ENCODE data around the gene LRSAM1. TPM values are rescaled to one million over a fixed set of nuclear protein-coding genes. Genes with fewer than 3 reads are reported as not detected.

Gene LRSAM1
- total RNA-seq, 1 experiment from 2014 or later, result 19.0 TPM

DNA sequence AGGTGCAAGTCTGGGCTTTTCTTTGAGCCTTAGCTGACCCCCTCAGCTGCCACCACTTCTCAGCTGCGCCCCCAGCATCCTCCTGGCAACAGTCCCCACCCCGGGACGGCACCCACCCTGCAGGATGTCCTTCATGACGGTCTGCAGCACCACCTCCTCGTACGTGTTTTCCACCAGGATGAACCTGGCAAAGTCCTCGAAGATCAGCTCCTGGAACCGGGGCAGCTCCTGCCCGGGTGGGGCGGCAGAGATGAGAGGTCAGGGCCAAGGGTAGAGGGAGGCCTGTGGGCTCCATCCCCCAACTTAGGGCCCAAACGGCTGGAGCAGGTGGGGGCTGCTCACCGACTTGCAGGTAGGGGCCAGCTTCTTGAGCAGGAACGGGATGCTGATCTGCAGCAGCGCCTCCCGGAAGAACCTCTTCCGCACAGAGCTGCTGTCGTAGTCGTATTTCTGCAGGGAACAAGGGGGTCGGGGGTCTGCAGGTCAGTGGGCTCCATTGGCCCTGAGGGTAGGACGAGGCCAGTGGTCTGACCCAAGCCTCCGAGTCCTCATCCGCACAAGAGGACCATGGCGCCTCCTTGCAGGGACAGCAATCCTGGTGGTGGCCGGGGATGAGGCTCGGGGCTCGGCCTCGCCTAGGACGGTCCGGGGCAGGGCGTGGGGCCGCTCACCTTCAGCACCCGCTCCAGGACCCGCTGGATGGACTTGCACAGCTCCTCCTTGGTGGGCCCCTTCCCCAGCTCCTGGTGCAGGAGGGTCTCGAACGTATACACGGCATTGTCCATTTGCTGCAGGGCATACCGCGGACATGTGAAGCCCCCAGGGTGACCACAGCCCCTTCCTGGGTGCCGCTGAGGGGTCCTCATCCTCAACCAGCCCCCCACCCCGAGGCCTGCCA lies 56.7 kb downstream of the LRSAM1 start:
- no peak for DNase-seq (ENCODE audit: extremely low read depth, low read depth)

- no peak for DNase-seq (ENCODE audit: extremely low read depth, low read depth)
Measured at GRCh38 chr9:127508901-127509260, 57.6 kb downstream of the LRSAM1 start.

DNA sequence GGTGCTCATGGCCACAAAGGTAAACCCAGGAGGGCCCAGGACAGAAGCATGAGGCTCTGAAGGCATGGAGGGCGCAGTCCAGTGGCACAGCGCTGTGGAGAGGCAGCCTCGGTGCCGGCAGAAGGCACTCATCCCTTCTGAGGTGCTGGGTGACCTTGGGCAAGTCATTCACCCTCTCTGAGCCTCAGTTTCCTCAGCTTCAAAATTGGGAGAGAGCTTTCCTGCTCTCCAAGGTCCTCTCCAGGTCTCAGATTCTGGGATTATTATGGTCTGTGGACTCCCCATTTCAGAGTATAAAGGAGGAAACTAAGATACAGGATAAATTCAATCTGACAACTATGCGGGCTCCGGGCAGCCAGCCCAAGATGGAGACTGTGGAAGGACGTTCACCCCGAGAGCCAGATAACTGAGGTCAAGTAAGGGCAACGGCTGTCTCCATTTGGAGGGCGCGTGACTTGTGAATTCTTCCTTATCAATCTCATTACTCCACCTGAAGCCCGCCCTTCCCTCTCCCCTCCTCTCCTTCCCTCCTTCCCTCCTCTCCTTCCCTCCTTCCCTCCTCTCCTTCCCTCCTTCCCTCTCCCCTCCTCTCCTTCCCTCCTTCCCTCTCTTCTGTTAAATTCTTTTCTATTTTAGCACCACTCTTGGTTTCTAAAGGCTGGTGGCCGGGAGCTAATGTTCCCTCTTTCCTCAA lies 58.1 kb downstream of the LRSAM1 start:
- DNase-seq (ENCODE audit: extremely low read depth, low read depth), result no peak

DNA sequence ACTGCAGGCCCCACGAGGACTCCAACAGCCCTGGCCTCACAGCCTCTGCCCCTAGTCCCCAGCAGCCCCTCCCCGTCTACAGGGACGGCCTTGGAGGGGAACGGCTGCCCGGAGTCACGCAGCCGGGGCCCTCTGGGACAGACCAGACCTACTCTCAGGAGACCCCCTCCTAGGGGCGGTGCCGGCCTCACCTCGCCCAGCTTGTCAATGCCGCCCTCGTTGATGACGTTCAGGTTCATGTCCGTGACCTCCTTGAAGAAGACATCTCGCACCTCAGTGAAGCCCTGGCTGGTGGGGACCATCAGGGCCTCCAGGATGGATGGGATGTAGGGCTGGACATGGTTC lies 58.6 kb downstream of the LRSAM1 start:
- DNase-seq (ENCODE audit: extremely low read depth, low read depth), result no peak

DNA sequence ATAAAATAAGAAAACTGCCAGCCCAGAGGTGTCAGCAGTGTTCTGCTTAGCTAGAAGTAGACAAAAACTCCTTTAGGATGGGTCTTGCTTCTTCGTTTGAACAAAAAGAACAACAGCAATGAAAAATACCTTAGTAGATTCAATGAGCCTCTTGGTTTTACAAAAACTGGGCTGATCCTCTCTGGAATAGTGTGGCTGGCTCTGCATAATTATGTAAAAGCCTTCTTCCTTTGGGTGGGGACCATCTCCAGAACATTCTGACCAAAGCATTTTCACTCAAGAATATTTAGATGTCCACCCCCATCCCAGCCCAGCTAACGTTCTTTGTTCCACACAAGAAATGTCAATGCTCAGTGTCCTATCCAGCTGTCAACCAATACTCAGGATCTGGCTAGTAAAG lies 63.2 kb downstream of the LRSAM1 start:
- DNase-seq (ENCODE audit: extremely low read depth, low read depth), result no peak

GRCh38 chr9:127516835-127517607 lies 65.7 kb downstream of the LRSAM1 start:
- DNase-seq (ENCODE audit: extremely low read depth, low read depth), result no peak

GRCh38 chr9:127517620-127518019 lies 66.3 kb downstream of the LRSAM1 start:
- DNase-seq (ENCODE audit: extremely low read depth, low read depth), result no peak

DNA sequence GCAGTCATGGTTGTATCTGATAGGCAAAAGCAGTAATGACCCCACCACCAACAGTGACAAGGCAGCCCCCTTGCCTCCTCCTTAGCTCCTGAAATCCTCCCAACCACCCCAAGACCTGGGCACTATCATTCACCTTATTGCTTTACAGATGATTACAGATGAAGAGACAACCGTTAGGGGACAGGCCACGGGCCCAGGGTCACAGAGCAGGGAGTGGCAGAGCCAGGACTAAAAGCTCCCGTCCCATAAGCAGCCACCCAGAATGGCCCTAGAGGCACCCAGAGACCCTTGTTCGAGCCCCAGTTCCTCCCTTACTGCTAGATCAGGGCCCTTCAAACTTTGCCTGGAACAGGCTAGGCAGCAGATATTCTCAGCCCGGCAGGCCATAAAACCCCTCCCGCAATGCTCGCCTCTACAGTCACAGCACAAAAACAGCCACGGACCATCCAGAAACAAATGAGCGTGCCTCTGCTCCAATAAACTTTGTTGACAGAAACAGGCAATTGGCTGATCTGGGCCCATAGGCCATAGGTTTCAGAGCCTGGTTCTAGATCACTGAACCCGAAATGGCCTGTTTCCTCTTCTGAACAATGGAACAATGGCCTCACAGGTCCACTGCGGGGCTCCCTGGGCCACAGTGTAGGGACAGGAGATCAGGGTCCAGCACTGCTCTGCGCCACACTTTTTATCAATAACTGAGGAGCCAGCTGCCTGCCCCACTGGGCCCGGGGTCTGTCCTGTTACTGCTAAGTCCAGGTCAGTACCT lies 67.0 kb downstream of the LRSAM1 start:
- no peak for DNase-seq (ENCODE audit: extremely low read depth, low read depth)

GRCh38 chr9:127519301-127520166 lies 68.2 kb downstream of the LRSAM1 start:
- no peak for DNase-seq (ENCODE audit: extremely low read depth, low read depth)

DNA sequence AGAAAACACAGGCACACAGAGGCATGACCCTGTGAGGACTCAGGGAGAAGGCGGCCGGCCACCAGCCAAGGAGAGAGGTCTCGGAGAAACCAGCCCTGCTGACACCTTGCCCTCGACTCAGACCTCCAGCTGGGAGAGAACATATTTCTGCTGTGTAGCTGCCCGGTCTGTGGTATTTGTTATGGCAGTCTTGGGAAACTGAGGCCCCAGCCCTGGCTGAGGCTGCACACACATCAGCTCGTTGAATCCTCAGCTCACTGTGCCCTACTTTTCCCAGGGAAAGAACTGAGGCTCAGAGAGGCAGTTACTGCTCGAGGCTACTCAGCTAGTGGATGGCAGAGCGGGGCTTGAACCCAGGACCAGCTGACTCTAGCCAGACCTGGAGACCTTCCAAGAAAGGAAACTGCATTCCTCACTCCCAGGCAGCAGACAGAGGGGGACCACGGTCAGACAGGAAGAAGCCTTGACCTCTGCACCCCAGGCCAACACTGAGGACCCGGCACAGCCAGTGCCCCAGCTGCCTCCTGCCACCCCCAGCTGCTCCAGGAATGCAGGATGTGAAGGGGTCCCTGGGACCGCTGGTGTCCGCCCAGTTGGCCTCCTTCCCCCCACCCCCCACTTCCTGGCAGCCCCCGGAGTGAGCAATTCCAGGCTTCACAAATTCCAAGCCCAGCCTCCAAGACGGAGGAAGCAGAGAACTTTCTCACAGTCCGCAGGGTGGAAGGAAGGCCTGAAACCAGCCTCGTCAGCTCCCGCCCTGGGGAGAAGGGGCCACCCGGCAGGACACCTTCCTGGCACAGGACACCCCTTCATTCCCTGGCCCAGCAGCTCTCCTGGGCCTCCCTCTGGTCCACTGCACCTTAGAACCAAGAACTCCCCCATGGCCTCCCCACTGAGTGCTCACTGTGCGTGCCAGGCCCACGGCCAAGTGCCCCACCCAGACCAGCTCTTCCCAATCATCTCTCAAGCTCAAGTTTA lies 69.9 kb downstream of the LRSAM1 start:
- DNase-seq (ENCODE audit: extremely low read depth, low read depth), result no peak

DNA sequence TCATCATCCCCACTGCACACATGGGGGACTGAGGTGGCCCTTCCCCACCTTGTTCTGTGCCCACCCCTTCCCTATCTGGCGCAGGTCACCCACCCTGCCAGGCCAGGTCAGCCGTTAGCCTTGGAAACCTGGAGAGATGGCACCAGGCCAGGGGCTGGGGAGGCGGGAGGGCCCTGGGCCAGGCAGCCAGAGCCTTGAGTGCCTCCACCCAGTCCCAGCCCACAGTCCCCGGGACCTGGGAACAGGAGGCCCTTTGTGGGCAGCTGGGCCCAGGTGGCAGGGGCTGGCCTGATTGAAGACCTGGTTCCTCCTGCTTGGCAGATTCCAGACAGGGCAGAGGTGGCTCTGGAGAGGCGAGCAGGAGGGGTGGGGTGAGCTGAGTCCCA lies 70.6 kb downstream of the LRSAM1 start:
- DNase-seq (ENCODE audit: extremely low read depth, low read depth), result no peak

DNA sequence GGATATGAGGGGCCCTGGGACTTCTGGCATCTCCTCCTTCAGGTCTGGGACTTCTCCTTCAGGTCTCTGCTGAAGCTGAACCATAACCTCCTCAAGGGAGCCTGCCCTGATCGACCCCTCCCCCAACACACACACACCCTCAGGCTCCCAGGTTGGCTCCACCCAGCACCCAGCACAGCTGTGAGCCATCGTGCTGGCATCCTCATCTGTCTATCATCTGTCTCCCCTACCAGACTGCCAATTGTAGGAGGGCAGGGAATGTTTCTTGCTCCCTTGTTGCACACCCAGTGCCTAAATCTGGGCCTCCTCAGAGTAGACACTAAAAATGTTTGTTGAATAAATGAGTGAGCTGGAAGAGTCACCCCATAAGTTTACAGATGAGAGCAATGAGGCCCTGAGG lies 71.4 kb downstream of the LRSAM1 start:
- no peak for DNase-seq (ENCODE audit: extremely low read depth, low read depth)

- DNase-seq (ENCODE audit: extremely low read depth, low read depth), result peak; percentile 17
Measured at GRCh38 chr9:127523312-127523851, 72.1 kb downstream of the LRSAM1 start.

DNA sequence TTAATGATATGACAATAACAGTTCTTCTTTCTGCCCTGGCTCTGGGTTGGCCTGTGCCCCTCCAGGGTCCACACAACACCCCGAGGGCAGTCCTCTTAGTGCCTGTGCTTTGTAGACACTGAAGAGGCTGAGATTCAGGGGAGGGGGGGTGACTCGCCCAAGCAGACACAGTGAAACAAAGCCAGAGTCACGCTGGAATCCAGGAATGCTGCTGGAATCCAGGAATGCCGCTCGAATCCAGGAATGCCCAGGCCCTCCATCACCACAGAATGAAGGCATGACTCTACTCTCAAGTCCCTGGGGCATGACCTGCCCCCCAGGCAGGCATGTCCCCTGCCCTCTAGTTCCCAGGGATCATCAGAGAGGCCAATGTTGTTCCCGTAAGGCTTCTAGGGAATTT lies 73.1 kb downstream of the LRSAM1 start:
- no peak for DNase-seq (ENCODE audit: extremely low read depth, low read depth)

GRCh38 chr9:127525401-127526188 lies 74.3 kb downstream of the LRSAM1 start:
- no peak for DNase-seq (ENCODE audit: extremely low read depth, low read depth)

DNA sequence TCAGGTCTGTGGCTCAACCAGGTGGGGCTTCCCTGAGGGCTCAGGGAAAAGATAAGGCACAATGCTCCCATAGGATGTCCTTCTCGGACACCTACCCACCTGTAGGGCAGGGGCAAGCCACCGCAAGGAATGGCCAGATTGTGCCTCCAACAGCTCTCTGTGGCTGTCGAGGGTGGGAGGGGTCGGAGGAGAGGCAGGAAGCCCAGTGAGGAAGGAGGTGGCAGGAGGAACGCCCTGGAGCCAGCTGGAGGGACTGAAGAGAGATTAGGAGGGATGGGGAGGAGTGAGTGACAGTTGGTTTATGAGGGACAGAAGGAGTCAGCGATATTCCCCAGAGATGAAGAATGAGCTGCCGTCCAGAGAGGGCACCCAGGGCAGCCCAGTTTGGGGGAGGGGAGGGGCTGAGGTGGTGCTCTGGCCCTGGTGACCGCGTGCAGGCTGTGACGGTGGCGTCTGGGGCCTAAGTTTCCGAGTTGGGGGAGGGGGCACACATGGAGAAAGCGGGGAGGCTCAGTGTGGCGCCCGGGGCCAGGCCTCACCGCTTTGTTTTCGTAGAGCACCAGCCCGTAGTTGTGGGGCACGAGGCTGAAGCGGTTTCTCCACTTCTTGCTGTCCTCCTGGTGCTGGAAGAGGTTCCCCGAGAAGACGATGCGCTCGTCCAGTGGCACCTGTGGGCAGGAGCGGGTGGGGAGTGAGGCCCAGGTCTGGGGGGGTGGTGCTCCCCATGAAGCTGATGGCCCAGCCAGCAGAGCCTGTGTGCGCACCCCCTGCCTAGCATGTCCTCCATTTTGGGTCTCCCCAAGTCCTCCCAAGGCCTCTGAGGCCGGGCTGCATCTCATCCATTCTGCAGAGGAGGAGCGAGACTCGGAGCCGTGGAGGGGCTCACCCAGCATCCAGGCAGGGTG lies 75.6 kb downstream of the LRSAM1 start:
- no peak for DNase-seq (ENCODE audit: extremely low read depth, low read depth)

All from NCI-H460 (cell line).